PFSK-1 (cell line): ENCODE data around the gene INPP5A.

Experiments used
- FOXP2 ChIP-seq: optimal IDR thresholded peaks from 2 replicates; pipeline ENCODE3; 2011; ENCODE audit warnings: borderline replicate concordance, control low read depth, inconsistent platforms; ENCODE audit not compliant: insufficient read depth; ENCODE audit errors: extremely low read length, extremely low read depth
- POLR2AphosphoS5 ChIP-seq: IDR thresholded peaks from 2 replicates; pipeline ENCODE4 v1.6.1; 2012; ENCODE audit warnings: low read depth, mild to moderate bottlenecking, control low read depth, low read length, moderate library complexity
- SIN3A ChIP-seq: IDR thresholded peaks from 2 replicates; pipeline ENCODE4 v1.6.1; 2012; ENCODE audit warnings: mild to moderate bottlenecking, low read length, moderate library complexity, borderline replicate concordance; ENCODE audit not compliant: insufficient read depth
- TAF1 ChIP-seq: IDR thresholded peaks from 2 replicates; pipeline ENCODE4 v1.6.1; 2012; ENCODE audit warnings: low read length, control low read depth, borderline replicate concordance; ENCODE audit not compliant: insufficient read depth
- TF ChIP-seq, protein P1 (sequence below), 2 experiments: IDR thresholded peaks; 2 replicates each; pipeline versions ENCODE4 v1.6.1 to v1.8.0; 2011 to 2012; ENCODE audit warnings: low read depth in 2 of 2, low read length in 2 of 2, control low read depth in 1 of 2, inconsistent platforms in 1 of 2, mild to moderate bottlenecking in 1 of 2, moderate library complexity in 1 of 2; ENCODE audit not compliant: insufficient read depth in 1 of 2

Gene INPP5A

DNA sequence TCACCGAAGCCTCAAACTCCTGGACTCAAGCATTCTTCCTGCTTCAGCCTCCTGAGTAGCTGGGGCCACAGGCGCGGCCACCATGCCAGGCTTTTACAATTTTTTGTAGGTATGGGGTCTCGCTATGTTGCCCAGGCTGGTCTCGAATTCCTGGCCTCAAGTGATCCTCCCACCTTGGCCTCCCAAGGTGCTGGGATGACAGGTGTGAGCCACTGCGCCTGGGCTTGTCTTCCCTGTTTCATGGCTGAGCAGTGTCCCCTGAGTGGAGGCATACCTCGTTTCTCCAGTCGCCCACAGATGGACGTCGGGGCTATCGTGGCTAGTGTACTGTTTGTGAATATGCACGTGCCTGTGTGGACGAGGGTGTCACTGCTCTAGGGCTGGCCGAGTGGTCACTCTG lies 11.3 kb downstream of the INPP5A start:
- TF ChIP-seq TAF1, result no peak
- TF ChIP-seq POLR2AphosphoS5, result no peak
- TF ChIP-seq, protein P1, sequence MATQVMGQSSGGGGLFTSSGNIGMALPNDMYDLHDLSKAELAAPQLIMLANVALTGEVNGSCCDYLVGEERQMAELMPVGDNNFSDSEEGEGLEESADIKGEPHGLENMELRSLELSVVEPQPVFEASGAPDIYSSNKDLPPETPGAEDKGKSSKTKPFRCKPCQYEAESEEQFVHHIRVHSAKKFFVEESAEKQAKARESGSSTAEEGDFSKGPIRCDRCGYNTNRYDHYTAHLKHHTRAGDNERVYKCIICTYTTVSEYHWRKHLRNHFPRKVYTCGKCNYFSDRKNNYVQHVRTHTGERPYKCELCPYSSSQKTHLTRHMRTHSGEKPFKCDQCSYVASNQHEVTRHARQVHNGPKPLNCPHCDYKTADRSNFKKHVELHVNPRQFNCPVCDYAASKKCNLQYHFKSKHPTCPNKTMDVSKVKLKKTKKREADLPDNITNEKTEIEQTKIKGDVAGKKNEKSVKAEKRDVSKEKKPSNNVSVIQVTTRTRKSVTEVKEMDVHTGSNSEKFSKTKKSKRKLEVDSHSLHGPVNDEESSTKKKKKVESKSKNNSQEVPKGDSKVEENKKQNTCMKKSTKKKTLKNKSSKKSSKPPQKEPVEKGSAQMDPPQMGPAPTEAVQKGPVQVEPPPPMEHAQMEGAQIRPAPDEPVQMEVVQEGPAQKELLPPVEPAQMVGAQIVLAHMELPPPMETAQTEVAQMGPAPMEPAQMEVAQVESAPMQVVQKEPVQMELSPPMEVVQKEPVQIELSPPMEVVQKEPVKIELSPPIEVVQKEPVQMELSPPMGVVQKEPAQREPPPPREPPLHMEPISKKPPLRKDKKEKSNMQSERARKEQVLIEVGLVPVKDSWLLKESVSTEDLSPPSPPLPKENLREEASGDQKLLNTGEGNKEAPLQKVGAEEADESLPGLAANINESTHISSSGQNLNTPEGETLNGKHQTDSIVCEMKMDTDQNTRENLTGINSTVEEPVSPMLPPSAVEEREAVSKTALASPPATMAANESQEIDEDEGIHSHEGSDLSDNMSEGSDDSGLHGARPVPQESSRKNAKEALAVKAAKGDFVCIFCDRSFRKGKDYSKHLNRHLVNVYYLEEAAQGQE (IDR thresholded peaks at IDR 0.05; ENCODE audit: insufficient read depth in 1 of 2, low read depth in 2 of 2, low read length in 2 of 2), result no peak
- no peak for TF ChIP-seq SIN3A
- no peak for TF ChIP-seq FOXP2

- TF ChIP-seq TAF1 (no peak), SIN3A (no peak), FOXP2 (no peak), POLR2AphosphoS5 (no peak)
- TF ChIP-seq, protein P1 (IDR thresholded peaks at IDR 0.05; ENCODE audit: insufficient read depth in 1 of 2, low read depth in 2 of 2, low read length in 2 of 2), result no peak
Observed at GRCh38 chr10:132549371-132549770, 11.8 kb downstream of the INPP5A start.

DNA sequence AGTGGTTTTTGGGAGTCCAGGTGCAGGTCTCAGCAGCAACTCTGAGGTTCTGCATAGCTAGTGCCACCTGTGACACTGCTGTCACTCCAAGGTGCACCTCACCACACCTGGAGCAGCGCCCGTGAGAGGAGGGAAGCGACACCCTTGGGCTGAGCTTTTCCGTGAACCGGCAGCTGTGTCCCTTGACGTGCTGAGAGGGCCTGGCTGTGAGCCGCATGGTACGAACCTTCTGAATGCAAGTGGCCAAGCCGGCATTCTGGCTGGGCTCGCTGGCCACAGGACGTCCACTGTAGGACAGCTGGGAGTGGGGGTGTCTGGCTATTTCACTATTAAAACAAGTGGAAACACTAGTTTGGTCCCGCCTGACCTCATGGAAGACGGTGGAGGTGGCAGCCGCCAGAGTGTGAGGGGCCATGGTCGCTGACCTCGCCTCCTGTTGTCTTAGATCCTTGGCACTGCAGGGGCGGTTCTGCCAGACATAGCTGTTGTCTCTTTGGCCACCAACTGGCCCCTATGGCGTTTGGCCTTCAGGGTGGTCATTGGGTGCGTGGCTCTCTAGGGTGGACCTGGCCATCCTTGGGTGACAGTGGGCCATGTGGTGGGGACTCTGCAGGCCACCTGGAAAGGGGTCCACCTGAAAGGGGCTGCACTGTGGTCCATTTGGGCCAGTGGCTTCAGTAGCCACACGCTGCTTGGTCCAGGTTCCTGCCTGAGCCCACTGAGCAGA lies 12.9 kb downstream of the INPP5A start:
- no peak for TF ChIP-seq SIN3A
- no peak for TF ChIP-seq TAF1
- TF ChIP-seq, protein P1 (IDR thresholded peaks at IDR 0.05; ENCODE audit: insufficient read depth in 1 of 2, low read depth in 2 of 2, low read length in 2 of 2), result no peak
- TF ChIP-seq POLR2AphosphoS5, result no peak
- TF ChIP-seq FOXP2, result no peak

- TF ChIP-seq FOXP2, result no peak
- TF ChIP-seq, protein P1 (IDR thresholded peaks at IDR 0.05; ENCODE audit: insufficient read depth in 1 of 2, low read depth in 2 of 2, low read length in 2 of 2), result no peak
Observed at GRCh38 chr10:132551093-132551807, 13.7 kb downstream of the INPP5A start.

- TF ChIP-seq POLR2AphosphoS5 (no peak), TAF1 (no peak), SIN3A (no peak), FOXP2 (no peak)
- TF ChIP-seq, protein P1 (IDR thresholded peaks at IDR 0.05; ENCODE audit: insufficient read depth in 1 of 2, low read depth in 2 of 2, low read length in 2 of 2), result no peak
Observed at GRCh38 chr10:132551808-132552130, 14.2 kb downstream of the INPP5A start.
